Stimulated activated CD4-positive, alpha-beta T cell treated with anti-CD3 and anti-CD28 coated beads, Interleukin-4, amount 100 ng/mL, for 1 hour (primary cell): Measurements from ENCODE around the gene EXD3.
A peak's percentile ranks its signal among the peaks of the same experiment; 100 is the strongest.

ENCODE experiments used
- DNase-seq: peaks from one replicate; pipeline ENCODE4 v3.0.0-alpha.2; 2020

EXD3 gene

DNA sequence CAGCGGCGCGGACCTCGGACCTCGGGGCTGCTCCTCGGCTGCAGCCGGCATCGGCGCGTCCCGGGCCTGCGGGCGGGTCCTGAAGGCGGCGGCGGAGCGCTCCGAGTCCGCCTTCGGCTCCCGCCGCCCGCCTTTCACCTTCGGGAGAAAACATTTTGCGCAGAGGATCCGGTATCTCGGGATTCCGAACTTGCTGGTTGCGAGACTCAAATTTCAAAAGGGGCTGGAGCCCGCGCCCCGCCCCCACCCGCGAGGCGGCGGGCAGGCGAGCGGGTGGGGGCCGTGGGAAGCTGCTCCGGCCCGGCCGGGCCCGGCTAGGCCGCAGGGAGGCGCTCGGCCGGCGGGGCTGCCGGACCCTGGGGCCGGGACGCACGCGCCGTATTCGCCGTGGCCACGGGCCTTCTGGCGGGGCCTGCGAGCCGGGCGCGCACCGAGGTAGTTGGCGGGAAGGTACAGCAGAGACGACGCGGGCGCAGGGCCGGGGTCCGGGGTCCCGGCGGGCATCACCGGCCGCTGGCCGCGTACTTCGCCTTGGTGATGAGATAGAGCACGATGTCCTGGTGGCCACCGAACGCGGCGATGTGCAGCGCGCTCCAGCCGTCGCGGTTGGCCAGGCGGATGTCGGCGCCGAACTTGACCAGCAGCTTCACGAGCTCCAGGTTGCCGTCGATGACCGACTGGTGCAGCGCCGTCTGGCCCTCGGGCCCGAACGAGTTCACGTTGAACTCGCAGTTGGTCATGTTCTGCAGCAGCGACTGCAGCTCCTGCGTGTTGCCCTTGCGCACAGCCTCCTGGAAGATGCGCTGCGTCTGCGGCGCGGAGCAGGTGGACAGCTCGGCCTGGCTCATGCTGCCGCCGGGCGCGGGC lies 121.6 kb downstream of the EXD3 start:
- peak; percentile 43 for DNase-seq

DNA sequence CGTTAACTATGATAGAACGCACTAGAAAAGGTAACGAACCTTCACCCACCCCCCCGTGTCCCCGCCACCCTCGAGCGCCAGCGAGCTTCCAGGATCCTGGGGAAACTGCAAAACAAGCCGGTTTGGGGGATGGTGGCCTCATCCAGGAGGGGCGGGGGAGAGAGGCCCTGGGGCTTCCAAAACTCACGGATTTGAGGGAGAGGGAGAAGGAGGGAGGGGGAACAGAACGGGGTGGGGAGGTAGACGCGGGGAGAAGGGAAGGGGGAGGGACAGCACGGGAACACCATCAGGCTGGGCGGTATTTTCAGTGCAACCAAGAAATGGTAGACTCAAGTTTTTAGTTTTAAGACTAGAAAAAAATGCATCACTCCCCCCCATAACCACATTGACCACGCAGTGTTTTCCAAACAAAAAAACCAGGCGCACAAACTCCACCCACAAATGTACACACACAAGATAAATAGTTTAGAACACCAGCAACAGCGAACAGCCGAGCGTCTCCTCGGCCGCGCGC lies 122.3 kb downstream of the EXD3 start:
- DNase-seq: no peak

DNA sequence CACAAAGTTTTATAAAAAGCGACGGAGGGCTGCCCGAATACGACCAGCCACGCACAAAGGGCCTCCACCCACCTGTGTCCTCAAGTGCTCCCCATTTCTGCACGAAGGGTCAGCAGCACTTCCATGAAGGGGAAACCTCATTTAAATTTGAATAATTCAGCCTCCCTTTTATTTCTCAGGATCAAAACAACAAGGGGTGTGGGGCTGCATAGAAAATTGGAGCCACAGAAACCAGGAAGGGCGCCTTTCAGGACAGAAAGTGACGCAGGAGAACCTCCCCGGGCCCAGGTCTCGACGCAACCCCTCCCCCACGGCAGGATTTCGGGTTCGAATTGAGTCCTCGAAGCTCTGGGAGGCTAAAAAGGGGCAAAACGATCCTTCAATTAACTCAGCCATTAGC lies 123.0 kb downstream of the EXD3 start:
- DNase-seq: no peak

DNA sequence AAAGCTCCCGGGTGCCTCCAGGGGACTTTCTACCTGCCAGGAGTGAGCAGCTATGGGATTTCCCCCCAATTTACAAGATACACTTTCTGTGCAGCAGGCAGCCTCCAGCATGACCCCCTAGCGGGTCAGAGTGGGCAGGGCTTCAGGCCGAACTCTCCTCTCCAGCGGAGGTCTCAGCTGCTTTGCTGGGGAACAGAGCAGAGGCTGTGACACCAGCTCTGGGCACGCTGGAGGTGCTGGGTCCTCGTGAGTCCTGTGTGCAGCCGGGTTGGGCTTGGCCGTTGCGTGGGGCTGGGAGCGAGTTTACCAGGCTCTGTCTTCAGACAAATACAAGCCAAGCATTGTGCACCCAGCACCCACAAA lies 123.8 kb downstream of the EXD3 start:
- no peak for DNase-seq

DNA sequence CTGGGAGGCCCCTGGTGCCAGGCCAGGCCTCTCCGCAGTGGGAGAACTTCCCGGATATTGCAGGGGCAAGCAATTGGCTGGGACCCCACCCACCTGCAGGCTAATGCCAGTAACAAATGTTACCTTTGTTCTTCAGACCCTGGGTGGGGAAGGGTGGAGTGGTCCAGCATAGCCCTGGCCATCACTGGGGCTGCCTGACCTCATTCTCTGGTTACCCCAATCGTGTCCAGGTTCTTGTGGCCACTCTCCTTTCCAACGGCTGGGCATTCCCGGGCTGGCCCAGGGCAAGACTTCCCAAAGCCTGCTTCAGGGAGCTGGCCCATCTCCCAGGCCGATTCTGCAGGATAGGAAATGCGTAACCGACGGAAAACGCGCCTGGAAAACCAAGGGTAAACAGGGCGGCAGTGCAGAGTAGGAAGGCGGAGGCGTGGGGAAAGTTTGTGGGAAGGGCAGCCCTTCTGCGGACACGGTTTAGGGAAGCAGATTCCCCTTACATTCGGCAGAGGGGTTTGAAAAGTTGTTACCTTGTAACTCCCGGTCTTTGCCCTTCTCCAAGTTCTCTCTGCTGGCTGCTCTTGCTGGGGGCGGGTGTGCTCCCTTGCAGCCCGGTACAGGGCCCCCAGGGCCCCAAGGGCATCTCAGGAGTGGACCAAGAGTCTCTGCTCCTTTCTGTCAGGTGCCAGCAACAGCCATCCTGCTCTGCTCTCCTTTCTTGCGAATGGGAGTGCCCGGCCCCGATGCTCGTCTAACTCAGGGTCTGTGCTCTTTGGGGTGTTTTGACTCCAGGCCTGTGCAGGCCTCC lies 124.4 kb downstream of the EXD3 start:
- DNase-seq: no peak

DNA sequence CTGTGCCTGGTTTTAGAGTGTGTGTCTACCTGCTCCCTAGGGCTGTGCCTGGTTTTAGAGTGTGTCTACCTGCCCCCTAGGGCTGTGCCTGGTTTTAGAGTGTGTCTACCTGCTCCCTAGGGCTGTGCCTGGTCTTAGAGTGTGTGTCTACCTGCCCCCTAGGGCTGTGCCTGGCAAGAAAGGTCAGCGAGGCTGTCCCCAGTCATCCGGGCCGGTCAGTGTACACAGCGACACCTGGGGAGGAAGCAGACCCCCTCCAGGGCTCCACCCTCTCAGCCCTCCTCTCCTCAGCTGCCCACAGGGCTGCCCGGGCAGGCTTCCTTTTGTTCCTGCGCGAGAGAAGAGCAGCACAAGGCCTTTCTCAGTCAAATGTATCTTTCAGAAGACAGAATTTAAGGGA lies 125.0 kb downstream of the EXD3 start:
- DNase-seq: no peak

DNA sequence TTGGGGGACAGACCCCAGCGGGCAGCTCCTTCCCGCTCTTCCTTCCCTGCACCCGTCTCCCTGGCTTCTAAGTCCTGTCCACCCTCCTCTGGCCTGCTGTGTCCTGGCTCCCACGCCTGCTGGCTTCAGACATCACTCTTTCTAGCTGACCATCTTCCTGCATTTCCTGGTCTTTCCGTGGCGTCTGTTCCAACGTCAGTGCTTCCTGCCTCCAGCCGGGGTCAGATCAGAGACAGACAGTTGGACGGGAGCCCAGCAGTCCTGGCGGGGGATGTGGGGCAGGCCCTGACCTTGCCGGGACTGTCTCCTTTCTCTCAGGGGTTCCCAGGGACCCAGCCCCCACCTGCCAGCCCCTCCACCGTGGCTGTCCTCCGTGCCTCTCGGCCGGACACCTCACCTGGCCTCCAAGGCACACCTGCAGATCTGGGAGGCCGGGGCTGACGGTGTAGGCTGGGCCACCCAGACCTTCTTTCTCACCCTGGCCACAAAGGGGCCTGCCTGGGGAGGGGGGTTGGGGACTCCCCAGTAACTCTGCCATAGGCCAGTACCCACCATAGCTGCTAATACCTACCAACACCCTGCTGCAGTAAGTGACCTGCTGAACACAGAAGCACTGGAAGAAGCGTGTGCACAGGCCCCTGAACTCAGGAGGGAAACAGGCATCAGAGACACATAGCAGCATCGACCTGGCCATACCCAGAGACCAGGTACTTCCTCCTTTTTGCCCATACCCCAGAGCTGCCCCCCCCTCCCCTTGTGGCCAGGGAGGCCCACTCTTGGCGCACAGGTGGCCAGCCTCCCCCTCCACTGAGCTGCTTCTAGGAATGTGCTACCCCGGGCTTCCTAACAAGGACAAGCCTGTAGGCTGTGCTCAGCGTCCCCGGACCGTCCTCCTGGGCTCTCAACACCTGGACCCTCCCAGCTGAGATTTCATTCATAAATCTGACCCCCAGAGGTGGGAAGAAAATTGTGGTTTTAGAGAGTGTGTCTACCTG lies 126.0 kb downstream of the EXD3 start:
- no peak for DNase-seq

DNA sequence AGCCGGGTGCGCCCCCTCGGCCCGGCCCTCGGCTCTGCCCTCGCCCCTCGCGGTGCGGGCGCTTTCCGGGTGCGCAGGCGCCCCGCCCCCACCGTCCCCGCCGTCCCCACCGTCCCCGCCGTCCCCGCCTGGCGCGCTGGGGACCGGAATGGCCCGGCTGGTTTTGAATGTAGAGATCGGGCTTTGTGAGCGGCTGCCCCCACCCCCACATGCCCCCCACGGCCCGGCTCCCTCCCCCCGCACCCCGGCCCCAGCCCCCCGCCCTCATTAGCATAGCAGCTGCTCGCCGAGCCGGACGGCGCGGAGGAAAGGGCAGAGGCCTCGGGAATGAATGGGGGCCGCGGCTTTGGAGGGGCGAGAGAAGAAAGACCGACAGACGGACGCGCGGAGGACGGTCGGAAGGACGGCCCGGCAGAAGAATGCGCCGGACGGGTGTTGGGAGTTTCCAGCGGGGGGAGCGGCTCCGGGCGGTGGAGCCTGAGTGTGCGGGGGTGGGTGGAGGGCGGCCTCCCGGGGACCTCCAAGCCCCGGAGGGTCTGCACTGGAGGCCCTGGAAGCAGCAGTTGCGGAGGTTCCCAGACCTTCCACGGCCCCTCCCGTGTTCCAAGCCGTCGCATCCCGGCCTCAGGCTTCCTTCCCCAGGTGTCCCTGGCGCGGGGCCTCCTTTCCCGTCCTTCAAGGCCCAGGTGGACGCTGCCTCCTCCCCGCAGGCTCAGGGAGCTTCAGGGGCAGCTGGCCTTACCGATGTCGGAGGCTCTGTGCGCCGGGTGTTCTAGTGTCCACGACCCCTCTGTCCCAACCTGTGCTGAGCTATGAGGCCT lies 126.9 kb downstream of the EXD3 start:
- no peak for DNase-seq

DNA sequence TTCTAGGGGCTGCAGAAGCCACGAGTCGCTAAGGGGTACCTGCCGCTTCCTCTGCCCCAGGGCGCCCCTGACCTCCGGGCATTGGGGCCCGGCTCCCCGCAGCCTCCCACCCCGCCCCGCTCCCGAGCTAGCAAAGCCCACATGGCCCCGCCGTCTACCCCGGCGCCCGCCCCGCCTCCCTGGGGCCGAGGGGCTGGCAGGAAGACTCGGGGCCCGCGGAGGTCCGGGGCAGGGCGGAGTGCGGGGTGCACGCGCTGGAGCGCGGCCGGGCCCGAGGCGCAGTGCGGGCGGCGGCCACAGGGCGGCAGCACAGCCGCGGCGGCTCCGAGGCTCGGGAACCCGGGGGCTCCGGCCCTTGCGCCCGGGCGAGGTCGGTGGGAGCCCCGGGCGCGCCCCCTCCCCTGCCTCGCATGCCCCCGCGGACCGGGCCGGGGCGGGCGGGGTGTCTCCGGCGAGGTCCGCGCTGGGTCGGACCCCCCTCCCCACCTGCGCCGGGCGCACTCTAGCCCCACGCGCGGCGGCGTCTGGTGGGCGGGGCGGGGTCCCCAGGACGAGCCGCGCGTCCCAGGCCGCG lies 127.6 kb downstream of the EXD3 start:
- peak; percentile 63 for DNase-seq

DNA sequence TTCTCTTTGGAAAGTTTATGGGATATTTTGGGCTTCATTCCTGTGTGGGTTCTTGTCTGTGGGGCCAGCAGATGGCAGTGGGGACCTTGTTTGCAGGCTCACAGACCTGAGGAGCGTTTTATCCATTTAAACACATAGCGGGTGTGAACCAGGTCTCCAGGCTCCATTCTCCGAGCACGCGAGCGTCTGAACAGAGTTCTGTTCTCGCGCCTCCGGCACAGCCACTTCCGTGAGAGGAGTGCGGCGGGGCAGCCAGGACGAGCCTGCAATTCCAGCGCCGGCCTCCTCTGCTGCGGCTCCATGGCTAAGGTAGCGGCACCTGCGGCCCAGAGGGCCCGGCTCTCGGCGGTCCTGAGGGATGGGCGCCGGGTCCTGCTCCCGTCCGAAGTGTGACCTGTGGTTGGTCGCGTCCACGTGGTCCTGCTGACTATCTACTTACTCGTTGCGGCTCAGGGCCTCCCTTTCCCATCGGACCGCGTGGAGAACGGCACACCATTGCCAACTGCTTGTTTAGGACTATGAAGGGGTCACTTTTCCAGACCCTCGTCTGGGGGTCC lies 128.2 kb downstream of the EXD3 start:
- no peak for DNase-seq

DNA sequence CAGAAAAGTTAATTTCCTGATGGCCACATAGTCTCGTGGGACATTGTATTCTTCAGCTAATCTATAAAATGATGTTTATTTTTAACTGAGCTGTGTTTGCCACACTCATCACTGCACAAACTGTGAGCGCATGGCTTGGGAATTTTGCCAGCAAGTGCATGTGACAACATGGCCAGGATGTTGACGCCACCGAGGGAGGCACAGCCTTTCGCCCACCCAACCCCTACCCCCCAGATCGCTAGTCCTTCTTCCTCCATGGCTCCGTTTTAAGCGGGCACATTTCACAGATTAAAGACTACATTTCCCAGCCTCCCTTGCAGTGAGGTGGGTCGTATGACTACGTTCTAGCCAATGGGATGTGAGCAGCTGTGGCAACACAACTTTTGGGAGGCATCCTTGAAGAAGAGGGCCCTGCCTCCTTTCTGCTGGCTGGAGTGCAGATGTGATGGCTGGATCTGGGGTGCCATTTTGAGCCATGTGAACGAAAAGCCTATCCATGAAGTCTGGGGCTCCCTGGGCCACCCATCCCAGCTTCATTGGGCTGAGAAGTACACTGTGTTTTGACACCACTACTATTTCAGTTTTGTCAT lies 128.8 kb downstream of the EXD3 start:
- DNase-seq: no peak

DNA sequence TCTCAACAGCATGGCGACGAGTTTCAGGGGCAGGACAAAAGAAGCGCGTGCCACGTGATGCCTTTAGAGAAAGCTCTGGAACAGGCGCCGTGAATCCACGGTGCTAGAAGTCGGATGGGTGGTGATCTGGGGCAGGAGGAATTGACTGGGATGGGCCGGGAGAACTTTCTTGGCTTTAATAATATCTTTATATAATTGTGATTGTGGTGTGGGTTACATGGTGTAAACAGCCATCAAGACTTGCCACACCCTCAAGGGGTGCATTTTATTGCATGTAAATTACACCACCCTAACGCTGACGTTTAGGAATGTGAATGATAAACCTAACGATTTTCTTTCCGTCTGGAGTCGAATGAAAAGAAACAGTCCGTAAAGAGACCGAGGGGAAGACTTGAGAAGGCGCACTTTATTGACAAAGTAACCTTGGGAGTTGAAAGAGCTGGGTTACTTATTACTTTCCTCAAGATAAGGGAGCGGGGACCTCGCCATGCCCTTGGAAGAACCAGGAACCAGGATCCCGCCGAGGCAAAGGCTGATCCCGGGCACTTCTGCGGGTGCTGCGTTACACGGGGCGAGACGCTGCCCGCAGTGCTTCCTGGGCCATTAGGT lies 129.4 kb downstream of the EXD3 start:
- no peak for DNase-seq

DNA sequence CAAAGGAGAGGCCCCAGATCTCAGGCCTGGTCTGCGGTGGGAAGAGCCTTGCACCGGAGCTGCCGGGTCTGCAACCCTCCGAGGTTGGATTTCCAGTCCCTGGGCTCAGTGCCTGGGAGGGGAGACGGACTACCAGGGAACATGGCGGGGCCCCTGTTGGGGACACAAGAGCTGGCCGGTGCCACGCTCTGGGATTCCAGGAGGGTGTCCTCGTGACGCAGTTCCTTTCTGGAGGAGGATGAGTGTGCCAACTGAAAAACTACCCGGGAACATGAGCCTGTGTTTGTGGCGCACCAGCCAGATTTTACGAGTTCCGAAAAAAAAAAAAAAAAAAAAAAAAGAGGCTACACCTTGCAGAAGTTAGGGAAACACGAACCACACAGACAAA lies 129.9 kb downstream of the EXD3 start:
- no peak for DNase-seq

DNA sequence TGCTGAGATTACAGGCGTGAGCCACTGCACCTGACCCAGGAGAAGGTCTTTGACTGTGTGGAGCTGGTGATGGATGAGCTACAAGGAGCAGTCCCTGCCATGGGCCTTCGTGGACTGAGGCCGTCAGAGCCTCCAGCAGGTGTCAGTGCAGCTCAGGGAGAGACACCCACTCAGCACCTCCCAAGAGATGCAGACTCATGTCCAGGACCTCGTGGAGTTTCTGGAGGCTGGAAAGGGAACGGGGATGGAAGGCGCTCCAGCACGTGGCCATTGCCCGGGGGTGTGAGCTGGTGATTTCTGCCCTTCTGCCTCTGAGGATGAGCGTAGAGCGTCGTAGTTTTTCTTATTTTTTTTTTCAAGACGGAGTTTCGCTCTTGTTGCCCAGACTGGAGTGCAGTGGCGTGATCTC lies 136.0 kb downstream of the EXD3 start:
- DNase-seq: no peak

DNA sequence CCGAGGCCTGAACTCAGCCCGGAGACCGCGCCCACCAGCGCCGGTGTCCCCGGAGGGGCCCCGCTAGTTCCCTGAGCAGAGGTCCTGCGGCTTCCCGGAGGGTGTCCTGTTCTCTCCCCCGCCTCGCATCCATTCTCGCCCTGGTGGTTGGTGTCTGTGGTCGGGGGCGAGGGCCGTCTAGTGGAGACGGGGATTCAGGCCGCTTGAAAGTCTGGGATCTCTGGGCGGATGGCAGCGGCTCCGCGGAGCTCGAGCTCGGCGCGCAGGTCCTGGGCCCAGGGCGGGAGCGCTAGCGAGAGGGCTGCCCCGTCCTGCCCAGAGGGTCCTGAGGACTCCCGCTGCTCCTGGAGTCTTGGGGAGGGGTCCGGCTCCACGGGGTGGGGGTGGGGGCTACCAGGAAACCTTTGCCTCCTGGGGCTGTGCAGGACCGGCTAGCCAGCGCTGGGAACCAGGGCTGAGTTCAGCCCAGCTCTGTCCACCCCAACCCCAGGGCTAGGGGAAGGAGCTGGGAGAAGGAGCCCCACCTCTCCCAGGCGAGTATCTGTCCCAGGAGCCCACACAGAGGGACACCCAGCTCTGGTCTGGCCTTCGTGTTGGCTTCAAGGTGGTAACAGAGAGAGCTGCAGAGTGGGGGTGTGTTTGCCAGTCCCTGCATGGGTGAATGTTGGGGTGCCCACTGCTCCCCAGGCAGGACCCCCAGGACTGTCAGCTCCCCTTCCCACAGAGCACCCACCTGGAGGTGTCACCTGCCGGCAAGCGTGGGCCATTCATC lies 141.4 kb downstream of the EXD3 start:
- DNase-seq: no peak

DNA sequence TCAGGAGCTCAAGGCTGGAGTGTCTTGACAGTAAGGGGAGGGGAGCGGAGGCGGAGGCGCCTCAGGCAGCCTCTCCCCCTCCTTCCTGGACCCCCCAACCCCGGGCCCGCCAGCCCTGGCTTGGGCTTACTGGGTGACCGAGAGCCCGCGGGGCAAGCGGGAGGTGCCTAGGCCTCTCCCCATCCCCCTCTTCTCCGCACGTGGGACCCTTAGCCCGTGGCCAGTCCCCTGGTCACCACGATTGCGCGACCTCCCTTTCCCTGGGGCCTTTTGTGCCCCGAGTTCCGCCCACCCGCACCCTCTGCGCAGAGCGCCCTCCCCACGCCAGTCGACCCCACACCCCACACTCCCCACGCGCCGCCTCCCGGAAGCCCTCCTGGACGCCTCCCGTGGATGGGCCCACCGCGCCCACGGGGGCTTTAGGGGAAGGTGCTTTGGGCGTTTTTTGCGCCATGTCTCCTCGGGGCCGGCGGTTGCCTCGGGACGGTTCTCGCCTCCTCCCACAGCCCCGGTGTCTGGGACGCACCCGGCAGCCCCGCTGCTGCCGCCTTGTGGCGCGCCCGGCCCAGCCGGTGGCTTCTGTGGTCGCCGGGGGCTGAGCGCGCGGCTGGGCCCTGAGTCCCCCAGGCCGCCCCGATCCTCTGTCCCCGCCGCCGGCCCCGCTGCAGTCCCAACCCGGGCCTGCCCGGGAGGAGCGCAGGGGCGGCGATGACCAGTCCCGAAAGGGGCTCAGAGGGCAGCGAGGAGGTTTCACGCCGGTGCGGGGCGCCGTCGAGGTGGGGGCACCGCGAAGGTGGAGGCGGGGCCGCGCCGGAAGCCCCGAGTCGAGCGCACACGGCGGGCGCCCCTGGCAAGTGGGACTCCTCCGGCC lies 142.3 kb downstream of the EXD3 start:
- no peak for DNase-seq

DNA sequence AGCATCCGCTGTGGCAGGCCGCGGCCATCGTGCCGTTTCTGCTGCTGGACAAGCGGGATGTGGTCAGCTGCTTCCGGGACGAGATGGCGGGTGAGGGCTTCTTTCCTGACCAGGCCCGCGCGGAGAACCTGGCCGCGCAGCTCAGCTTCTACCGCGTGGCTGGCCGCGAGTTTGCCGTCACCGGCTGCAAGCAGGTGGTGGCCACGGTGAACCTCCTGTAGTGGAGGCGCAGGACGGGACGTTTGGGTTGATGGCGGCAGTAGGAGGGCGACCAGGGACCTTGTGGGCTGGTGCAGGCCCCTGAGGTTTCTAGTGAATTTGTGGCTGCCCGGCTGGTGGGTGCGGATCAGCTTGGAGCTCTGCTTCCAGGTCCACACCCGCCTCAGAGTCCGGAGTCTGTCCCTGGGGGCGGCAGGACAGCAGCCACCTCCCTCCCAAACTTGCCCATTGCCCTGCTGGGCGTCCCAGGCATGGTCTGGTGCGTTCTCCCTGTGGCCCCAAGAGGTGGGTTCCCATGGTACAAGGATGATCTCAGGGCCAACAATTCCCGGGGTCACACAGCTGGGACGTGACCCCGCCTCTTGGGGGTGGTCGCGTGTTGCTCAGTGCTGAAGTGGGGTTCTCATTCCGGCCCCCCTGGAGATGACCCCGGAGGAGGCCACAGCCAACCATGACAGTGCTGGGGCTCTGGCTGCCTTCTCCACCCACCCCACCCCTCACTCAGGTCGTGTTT lies 143.1 kb downstream of the EXD3 start:
- no peak for DNase-seq
